ENCODE results near the gene COL20A1.

GRCh38 chr20:63289311-63290135 is 3.5 kb upstream of the COL20A1 start:
- no peak for TF ChIP-seq CTCF (IDR thresholded peaks at IDR 0.05)
- no peak for TF ChIP-seq POLR2A (IDR thresholded peaks at IDR 0.05)

Measured in testis (tissue), 2 donors.